GM19463 (cell line): ENCODE measurements around the gene CROCC2.

ENCODE experiments used
- ATAC-seq: cut with Tn5 transposase; IDR thresholded peaks from one replicate; pipeline ENCODE4 v1.9.1; 2021; ENCODE audit warnings: mild to moderate bottlenecking, moderate library complexity; ENCODE audit not compliant: unreplicated experiment

CROCC2 gene

DNA sequence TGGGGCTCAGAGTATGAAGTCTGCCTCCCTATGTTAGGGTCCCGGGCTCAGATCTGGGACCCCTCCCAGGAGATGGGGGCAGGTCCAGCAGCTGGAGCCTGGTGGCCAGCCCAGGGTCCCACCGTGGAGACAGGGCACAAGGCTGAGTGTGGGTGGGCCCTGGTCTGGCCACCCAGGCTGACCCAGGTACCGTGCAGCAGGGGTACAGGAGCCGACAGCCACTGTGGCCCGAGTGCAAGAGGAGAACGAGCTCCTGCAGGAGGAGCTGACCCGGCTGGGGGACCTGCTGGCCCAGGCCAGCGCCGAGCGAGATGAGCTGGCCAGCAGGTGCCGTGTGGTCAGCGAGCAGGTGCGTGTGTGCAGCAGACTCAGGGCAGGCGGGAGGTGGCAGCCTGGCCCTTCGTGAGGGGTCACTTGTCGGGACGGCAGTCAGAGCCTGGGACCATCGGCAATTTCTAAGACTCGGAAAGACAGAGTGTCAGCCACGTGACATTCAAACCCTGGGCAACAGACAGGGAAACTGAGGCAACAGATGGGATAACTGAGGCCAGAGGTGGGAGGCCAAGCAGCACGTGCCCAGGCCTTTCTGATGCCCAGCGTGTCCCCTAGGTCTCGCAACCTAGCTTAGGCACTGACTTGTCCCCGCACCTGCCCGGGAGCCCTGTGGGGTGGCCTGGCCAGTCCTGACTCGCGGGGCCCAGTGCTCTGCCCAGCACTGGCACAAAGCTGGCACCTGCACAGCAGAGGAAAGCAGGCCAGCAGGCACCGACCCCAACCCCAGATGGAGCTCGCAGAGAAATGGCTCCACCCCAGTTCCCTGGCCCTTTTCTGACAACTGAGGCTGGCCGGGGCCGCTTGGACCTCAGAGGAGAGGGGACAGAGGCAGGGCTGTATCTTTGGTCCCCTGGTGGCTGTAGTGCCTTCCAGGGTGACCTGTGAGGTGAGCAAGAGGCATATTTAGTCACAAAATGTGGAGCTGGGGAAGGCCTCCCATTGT is 13.9 kb downstream of the CROCC2 start:
- ATAC-seq: no peak

DNA sequence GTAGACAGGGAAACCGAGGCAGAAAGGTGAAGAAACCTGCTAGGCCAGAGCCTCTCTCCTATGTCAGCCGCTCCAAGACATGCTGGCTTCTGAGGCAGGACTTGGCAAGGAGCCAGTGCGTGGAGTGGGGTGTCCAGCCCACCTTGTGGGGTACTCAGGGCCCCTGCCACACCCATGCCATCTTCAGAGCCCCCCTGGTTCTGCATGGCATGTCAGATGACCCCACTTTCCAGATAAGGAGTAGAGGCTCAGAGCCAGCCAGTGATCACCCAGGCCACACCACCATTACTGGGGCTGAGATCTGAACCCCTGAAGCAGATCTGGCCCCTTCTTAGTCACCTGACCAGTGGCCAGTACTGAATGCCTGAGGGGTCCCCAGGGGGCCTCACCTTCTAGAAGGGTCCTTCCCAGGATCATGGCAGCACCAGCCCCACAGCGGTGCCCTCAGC is 14.7 kb downstream of the CROCC2 start:
- ATAC-seq: no peak

GRCh38 chr2:240921311-240921994 is 15.3 kb downstream of the CROCC2 start:
- ATAC-seq: no peak

DNA sequence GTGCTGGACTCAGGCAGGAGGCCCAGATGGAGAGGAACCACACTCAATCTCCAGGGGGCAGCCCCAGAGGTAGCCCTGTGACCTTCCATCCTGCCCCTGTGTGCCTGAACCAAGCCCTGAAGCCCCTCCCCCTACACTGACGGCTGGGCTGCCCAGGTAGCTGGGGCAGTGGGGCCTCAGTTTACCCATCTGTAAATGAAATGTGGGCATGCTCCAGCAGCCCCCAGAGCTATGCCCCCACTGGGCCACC is 15.8 kb downstream of the CROCC2 start:
- no peak for ATAC-seq

GRCh38 chr2:240922245-240922981 is 16.3 kb downstream of the CROCC2 start:
- ATAC-seq: no peak

GRCh38 chr2:240922982-240923537 is 16.9 kb downstream of the CROCC2 start:
- no peak for ATAC-seq

DNA sequence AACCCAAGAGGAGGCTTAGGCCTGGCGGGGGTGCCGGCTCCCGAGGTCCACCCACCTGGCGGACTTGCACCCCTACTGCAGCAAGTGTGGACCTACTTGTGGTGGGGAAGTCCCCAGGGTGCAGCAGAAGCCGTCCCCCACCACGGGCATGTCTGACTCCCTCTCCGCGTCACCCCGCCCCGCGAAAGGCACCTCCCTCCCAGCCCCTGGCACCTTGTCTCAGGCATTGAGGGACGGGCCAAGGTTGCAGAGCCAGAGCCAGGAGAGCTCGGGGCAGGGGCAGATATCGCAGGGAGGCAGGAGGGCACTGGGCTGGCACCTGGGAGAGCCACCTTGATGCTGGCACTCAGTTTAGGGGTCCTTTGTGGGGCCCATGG is 19.0 kb downstream of the CROCC2 start:
- ATAC-seq: no peak

- no peak for ATAC-seq
These were observed 19.7 kb downstream of the CROCC2 start for GRCh38 chr2:240925568-240926515.

DNA sequence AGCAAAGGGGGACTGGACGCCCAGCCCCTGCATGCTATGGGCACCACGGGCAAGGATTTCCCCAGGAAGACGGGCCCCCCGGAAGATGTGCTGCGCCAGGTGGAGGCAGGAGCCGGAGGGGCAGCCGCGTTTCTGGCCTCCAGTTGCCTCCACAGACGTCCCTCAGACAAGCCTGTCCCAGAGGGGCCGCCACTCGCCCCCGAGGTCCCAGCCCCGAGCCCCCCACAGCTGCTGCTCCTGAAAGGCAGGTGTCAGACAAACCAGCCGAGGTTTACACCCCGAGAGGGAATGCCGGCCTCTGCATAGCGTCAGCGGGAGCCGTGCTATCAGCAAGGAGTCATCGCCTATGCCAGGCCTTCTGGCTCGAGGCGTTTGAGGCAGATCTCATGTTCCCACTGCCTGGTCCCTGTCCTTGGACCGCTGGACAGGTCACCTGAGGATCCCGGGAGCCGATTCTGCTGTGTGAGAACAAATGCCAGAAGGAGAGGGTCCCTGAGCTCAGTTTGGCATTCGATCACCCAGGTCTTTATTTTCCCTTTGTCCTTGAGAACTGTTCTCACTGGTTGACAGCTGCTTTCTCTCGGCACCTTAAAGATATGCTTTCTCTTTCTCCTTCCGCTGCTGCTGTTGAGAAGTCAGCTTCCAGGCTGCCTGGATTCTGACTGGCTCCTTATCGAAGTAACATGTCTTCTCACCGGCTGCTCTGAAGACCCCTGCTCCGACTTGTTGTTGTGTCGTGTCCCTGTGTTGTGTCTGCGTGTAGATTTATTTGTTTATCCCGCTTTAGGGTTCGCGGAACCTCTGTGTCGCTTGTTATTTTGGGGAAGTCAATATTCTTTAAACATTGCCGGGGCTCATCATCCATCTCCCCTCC is 20.6 kb downstream of the CROCC2 start:
- ATAC-seq: no peak

DNA sequence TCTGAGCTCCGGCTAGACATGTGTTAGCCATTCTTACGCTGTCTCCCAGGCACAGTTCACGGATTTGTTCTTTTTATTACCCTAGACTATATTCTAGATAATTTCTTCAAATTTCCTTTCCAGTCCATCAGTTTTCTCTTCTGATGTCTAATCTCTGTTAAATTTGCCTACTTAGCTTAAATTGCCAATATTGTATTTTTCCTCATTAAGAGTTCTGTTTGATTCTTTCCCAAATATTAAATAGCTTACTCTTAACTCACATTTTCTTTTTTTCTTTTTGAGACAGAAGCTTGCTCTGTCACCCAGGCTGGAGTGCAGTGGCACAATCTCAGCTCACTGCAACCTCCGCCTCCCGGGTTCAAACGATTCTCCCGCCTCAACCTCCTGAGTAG is 21.2 kb downstream of the CROCC2 start:
- no peak for ATAC-seq

DNA sequence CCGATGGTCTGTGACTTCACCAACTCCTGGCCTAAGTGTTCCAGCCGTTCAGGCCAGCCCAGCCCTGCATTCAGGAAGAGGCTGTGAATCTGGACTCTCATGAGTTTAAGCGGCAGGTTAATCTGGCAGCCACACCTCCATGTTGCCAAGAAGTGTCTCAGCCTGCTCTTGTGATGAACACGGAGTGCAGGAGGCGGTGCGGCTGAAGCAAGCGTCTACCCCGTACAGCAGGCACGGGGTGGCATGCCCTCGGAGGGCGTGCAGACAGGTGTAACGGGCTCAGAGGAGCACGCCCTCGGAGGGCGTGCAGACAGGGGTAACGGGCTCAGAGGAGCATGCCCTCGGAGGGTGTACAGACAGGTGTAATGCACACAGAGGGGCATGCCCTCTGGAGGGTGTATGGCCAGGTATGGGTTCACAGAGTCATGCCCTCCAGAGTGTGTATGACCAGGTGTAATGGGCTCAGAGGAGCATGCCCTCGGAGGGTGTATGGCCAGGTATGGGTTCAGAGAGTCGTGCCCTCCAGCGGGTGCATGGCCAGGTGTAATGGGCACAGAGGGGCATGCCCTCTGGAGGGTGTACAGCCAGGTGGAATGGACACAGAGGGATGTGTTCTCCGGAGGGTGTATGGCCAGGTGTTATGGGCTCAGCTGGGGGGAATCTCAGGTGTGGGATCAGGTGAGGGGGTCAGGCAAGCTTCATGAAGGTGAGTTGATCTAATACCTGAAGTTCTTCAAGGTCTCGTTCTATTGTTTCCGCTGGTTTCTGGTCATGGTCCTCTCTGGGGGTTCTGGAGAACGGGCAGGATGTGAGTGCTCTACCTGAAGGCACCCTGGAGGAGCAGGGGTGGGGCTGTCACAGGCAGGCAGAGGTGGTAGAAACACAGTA is 22.6 kb downstream of the CROCC2 start:
- ATAC-seq: no peak

DNA sequence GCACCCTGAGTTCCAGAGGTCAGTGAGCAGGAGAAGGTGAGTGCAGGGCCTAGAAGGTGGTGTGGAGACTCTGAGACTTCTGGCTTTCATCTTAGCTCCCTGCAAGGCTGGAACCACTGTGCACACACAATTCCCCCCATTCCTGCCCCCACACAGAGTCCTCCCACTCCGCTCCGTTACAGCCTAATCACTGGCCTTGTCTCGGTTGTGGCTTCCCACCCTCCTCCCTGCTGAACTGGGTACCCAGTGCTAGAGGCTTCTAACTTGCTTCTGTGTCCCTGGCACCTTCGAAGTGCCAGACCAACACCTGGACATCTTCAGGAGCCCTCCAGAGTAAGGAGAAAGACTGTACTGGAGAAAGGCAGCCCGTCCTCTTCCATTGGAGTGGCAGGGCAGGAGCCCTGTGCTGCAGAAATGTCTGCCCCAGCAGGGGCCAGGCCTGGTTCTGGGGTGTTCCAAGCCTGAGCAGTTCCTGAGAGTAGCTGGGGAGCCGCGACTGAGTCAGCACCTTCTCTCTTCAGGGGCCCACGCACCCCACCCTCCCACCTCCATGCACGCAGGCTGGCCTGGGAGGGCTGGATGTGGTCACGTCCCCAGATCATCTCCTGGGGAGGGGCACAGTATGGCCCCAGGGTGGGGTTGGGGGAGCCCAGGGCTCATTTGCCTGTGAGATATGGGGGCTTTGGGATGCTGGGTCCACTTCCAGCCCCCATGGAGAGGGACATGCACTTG is 23.4 kb downstream of the CROCC2 start:
- ATAC-seq: no peak

DNA sequence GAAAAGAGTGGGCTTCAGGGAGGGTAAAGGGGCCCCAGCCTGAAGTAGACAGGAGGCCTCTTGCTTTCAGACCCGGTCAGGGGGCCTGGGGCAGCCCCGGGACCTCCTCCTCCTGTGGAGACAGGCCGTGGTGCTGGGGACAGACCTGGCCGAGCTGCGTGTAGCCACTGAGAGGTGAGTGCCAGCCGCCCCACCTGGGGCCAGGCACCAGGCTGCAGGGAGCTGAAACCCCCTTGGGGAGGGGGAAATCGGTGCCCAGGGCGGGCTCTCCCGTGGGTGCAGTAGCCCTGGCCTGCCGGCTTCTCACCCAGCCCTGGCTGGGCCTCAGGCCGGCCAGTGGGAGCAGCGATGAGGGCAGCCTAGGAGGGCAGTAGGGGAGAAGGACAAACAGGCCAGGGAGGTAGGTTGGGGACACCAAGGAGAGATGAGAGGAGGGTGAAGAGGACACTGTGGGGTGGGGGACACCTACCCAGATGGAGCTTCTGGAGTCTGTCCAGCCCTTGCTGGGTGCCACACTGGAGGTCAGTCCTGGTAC is 24.0 kb downstream of the CROCC2 start:
- ATAC-seq: no peak

GRCh38 chr2:240930631-240931318 is 24.6 kb downstream of the CROCC2 start:
- no peak for ATAC-seq

- no peak for ATAC-seq
These were observed 25.3 kb downstream of the CROCC2 start for GRCh38 chr2:240931319-240931949.

- ATAC-seq: no peak
These were observed 26.0 kb downstream of the CROCC2 start for GRCh38 chr2:240932001-240932723.
